GM21723 (cell line): ENCODE measurements around the gene SBK1.
"Not testable (repeated sequence)": the region's sequence is repeated elsewhere in the genome, so short reads cannot be mapped to it uniquely, and the experiment has no call there.

ENCODE experiments used
- ATAC-seq: cut with Tn5 transposase; IDR thresholded peaks from one replicate; pipeline ENCODE4 v1.9.1; 2021; ENCODE audit warnings: mild to moderate bottlenecking, moderate library complexity; ENCODE audit not compliant: unreplicated experiment

The SBK1 gene

GRCh38 chr16:28291651-28292626, at the start of gene SBK1:
SBK1 (plus strand) TSS chr16:28292525; CDS start chr16:28317392, 24,867 bp downstream.
- peak; percentile 86 for ATAC-seq

GRCh38 chr16:28249483-28249882, 42.8 kb upstream of the SBK1 start:
- not testable (repeated sequence) for ATAC-seq

DNA sequence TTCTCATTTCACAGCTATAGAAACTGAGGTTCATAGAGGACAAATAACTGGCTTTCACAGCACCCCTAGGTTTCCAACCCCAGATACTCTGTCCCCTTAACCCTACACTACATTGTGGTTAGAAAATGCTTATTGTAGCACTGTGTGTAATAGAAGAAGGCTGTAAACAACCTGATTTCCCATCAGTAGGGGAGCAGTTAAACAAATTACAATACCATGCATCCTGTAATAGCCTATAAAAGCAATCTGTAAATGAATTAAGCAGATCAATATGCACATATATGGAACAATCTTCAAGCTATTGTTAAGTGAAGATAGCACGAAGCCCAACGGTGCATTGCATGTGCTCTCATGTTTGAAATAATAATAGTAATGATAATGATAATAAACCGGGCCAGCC, 41.3 kb upstream of the SBK1 start:
- no peak for ATAC-seq

DNA sequence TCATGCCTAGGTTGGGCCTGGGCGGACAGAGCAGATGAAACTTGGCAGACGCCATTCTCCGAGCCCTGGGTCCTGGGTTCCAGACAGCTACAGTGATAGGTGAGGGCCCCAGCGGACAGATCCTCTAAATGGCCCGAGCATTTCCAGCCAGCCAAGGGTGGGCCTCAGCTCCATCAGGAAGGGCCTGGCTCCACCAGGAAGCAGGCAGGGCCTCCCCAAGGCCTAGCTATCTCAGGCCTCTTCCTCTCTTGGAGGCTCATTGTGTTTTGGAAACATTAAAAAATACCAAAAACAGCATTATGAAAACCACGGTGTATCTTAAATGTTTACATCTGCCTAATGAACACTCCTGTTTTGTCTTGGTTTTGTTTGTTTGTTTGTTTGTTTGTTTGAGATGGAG, 38.2 kb upstream of the SBK1 start:
- no peak for ATAC-seq

GRCh38 chr16:28255838-28256237, 36.5 kb upstream of the SBK1 start:
- no peak for ATAC-seq

DNA sequence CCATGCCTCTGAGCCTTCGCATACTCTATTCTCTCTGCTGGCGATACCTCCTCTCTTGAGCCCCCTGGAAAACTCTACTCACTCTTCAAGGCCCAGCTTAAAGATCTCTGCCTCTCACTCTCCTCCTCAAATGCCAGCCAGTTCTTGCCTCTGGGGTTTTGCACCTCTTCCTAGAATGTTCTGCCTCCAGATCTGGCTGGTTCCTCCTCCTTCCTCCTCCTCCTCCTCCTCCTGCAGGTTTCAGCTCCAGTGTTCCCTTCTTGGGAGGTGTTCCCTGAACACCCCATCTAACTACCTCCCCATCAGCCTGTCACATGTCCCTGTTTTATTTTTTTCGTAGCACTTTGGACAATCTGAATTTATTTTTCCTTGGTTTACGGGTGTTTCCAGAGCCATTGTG, 35.1 kb upstream of the SBK1 start:
- ATAC-seq: no peak

DNA sequence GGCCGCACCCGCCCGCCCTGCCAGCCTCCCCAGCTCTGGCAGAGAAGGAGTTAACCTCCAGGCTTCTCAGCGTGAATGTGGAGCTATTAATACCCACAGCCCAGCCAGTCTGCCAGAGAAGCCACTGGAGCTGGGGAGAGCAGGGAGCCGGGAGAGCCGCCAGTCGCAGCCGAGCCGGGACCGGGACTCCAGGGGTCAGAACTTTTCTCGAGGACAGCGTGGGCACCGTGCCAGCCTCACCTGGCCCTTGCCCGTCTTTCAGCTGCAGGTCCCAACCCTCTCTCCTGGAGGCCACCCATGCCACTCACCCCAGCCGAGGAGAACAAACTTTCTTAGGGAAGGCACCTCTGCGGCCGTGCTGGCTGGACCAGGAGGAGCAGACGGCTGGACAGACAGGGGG, 33.8 kb upstream of the SBK1 start:
- no peak for ATAC-seq

DNA sequence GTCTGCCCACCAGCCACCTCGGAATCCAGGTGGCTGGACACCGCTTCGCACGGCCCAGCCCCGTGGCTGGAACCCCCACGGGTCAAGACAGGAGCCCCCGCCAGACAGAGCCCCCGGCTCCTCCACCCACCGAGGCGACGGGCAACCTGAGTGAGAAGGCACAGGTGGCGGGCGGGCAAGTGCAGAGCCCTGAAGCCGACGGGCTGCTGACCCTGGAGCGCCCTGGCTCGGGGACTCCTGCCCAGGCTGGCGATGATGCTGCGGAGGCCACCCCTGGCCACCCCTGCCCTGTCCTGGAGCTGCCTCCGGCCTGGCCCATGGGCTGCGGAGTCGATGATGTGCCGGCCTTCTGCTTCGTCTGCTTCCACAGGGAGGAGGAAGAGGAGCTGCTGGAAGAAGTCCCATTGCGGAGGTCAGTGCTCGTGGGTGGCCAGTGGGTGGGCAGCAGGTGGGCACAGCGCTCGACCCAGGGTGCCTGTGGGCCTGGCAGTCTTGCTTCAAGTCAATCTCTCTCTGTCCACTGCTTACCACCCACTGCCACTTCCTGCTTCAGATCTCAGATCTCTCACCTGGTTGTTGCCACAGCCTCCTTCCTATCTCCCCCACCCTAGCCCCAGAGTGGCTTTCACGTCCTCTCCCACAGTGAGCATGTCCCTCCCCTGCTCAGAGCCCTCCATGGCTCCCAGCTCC, 33.1 kb upstream of the SBK1 start:
- ATAC-seq: no peak

DNA sequence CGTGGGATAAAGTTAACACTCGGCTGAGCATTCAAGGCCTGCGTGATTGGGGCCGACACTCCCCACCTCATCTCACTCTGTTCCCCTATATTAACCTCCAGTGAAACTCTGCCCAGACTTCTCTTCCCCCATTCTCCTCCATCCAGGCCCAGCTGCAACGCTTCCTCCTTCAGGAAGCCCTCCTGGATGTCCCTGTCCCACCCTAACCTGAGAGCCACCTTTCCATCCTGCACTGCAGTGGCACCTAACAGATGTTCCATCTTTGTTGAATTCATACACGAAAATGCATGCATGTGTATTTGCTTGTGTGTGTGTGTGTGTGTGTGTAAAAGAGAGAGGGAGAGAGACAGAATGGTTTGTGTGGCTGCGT, 32.6 kb upstream of the SBK1 start:
- no peak for ATAC-seq

GRCh38 chr16:28260193-28260592, 32.1 kb upstream of the SBK1 start:
- ATAC-seq: no peak

DNA sequence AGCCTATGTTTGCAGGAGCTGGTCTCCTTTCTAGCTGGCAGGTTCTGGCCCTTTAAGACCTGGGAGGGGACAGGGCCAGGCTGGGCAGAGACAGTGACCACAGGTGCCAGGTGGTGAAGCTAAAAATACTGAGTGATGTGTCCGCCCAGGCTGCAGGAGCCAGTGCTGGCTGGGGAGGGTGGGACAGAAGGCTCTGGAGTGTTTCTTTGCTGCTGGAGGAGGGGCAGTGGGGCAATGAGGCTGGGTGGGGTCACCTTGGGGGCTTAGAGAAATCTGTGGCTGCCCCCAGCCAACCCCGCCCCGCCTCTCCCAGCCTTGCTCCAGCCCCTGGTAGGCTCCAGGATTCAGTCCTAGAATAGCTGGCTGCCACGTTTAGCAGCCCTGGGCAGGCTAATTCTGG, 30.4 kb upstream of the SBK1 start:
- no peak for ATAC-seq

DNA sequence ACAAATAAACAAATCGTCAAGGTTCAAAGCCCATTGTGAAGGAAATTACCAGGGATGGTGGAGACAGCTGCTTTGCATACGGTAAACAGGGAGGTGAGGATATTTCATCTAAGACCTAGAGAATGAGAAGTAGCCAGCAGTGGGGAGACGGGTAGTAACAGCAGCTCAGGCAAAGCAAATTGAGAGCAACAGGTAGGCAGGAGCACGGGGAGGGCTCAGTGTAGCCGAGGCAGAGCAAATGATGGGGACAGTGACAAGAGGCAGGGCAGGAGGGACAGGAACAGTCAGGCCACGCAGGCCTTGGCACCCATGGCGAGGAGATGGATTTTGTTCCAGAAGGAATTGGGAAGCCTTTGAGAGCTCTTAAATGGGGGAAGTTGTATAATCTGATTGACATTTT, 29.0 kb upstream of the SBK1 start:
- ATAC-seq: no peak

GRCh38 chr16:28264656-28265055, 27.7 kb upstream of the SBK1 start:
- ATAC-seq: no peak

- ATAC-seq: no peak
Observed at GRCh38 chr16:28265822-28266221, 26.5 kb upstream of the SBK1 start.

DNA sequence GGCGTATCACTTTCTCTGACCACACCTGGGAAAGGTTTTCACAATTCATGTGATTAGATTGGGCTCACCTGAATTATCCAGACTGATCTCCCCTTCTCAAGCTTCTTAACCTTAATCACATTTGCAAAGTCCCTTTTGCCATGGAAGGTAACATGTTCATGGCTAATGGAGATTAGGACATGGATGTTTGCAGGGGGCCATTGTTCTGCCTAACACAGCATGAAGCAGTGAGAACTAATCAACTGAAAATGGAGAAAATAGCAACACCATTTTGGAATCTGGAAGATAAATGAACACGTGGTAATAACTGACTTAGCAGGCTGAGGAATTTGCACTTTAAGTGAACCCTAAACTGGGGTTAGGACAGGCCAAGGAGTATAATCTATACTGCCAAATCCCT, 25.0 kb upstream of the SBK1 start:
- no peak for ATAC-seq

GRCh38 chr16:28273511-28273910, 18.8 kb upstream of the SBK1 start:
- ATAC-seq: no peak

DNA sequence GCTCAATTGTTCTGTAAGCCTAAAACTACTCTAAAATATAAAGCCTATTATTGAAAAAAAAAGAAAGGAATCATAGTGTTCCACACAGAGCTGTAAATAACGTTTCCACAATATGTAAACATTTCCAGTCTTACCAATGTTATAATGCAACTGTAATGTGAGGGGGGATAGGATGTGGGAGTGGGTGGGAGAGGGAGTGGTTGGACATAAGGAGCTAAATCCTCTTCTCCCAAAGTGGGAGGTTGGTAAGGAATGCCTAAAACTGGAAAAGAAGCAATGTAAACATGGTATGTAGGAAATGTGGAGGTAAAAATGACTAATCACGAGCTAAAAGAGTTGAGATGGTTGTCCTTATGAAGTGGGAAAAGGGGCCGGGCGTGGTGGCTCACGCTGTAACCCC, 17.6 kb upstream of the SBK1 start:
- no peak for ATAC-seq

DNA sequence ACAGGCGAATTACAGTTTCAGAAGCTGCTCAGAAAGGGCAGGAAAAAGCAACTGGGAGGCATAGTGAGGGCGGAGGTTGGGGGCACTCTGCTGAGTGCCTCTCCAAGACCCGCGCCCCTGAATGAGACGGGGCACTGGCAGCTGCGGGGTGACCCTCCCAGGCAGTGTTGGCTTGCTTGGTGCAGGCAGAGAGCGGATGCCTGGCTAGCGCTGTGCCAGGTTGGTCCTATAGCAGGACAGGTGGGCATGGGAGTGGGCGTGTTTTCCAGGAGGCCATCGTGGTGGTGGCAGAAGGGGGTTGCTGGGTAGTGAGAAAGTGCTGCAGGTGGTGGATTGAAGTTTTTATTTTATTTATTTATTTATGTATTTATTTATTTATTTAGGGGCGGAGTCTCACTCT, 16.0 kb upstream of the SBK1 start:
- ATAC-seq: no peak

- no peak for ATAC-seq
Observed at GRCh38 chr16:28277537-28278388, 14.6 kb upstream of the SBK1 start.

GRCh38 chr16:28279006-28279405, 13.3 kb upstream of the SBK1 start:
- ATAC-seq: no peak
